HG02943 (cell line): ENCODE results near the gene CCDC24.

Source experiments
- ATAC-seq: cut with Tn5 transposase; IDR thresholded peaks from one replicate; pipeline ENCODE4 v1.9.1; 2021; ENCODE audit warnings: mild to moderate bottlenecking, low read depth, moderate library complexity; ENCODE audit not compliant: unreplicated experiment

Gene CCDC24

DNA sequence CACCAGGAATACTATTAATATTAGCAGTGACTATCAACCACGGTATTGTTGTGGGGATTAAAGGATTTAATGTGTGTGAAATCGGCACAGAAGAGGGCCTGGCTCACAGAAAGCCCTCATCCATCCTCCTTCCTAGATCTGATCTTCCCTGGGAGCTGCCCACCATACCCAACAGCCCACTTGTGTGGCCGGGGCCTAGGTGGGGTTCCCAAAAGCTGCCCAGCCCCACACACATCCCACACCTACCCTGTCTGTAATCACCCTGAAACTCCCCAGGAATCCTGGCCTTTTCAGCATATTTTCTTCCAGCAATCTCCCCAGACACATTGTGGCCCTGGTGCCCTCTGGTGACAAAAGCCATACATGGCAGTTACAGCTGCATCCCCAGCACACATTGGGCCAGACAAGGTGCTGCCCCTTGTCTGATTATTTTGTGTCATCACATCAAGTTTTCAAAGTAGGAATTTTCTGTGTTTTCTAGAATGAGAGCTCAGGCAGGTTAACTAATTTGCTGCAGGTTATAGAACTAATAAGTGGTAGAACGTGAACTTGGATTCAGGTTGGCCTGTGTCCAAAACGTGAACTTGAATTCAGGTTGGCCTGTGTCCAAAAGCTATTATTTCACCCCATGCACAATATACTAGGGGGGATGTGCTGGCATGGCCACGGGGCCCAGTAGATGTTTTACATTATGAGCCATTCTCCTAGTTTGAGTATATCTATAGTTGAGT, 45.2 kb downstream of the CCDC24 start:
- ATAC-seq: no peak

DNA sequence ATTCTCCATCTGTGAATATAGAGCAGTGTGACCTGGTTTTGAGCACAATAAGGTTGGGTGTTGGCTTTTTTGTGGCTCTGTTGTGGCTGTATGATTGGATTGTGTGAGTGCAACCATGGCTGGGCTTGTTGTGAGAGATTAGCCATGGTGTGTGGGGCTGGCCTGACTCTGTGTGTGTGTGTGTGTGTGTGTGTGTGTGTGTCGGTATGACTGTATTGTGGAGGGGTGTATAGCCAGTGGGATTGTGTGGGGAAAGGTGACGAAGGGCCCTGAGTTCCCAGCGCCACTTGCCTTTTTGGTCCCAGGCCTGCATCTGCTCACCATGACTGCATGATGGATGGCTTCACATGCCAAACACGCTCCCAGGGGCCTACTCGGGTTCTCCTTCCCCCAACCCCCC, 45.8 kb downstream of the CCDC24 start:
- ATAC-seq: no peak

DNA sequence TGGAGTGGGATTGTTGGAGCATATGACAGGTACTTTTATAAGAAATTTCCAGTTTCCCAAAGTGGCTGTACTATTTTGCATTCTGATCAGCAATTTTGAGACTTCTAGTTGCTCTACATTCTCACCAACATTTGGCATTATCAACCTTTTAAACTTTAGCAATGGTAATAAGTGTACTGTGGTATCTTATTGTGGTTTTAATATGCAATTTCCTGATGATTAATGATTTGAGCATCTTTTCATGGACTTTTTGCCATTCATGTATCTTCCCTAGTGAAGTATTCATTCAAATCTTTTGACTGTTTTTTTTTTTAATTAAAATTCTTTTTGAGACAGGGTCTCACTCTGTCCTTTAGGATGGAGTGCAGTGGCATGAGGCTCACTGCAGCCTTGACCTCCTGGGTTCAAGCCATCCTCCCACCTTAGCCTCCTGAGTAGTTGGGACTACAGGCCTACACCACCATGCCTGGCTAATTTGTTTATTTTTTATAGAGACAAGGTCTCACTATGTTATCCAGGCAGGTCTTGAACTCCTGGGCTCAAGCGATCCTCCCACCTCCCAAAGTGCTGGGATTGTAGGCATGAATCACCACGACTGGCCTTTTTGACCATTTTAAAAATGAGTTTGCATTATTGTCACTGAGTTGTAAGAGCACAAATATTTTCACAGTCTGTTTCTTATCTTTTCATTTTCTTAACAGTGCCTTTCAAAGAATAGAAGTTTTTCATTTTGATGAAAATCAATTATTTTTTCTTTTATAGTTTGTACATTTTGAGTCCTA, 47.7 kb downstream of the CCDC24 start:
- no peak for ATAC-seq

DNA sequence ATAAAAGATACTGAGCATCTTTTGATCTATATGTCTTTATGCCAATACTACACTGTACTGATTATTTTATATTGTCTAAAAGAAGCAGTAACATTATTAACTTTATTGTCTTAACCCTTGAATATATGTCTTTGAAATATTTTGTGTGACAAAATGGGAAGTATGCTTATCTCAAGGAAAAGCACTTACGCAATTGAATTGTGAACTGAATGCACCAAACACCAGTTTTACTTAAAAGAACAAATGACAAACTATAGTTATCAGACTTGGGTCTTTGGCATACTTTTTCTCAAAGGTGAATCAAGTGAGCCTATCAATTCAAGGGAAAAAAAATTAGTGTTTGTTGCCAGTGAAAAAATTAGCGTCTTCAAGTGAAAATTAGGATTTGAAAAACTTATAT, 49.0 kb downstream of the CCDC24 start:
- ATAC-seq: no peak

DNA sequence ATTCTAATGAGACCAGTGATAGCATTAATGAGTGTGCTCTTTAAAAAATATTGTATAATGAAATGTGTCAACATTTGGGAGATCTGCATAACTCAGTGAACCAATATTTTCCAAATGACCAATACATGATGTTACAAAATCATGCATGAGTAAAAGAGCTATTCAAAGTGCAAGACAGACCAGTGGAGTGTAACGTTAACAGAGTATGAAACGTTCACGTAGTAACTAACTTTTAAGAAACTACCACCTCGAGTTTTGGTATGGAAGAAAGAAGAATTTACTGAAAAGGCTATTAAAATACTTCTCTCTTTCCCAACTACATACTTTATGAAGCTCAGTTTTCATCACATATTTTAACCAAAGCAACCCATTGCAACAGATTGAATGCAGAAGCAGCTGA, 49.4 kb downstream of the CCDC24 start:
- ATAC-seq: no peak

DNA sequence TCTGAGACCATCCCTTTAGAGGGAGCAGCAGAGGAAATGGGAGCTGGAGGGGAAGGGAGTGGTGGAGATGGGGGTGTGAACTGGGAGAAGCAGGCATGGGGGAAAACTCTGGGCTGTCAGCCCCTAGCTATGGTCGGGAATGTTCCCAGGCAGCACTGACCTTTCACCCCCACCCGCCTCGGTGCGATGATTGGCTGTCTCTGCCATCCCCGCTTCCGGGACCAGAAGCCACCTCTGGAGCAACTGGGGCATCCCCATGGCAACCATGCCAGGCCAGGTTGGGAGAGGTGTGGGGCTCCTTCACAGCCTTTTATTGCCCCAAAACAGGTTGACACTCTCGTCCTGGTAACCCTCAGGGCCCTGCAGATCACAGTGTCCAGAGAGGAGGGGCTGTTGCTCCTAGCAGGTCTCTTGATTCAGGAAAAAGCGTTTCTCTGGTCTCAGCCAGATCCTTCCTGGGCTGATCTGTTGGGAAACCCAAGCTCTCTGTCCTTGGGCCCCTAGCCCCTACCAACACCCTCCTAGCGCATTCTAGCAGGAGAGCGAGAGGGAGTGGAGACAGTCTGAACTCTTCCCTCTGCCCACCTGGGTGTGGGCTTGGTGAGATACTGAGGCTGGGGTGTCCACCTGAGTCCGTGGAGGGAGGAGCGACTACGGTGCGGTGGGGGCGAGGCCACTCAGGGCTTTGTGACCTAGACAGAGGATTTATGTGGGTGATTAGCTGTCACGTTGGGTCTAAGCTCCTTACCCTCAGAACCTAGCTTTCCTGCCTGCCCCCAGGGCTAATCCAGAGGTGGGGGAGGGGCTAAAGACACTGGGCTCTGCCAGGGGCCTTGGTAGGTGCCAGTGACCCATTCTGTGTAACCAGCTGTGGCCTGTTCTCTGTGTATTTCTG, 52.0 kb downstream of the CCDC24 start:
- ATAC-seq: no peak

DNA sequence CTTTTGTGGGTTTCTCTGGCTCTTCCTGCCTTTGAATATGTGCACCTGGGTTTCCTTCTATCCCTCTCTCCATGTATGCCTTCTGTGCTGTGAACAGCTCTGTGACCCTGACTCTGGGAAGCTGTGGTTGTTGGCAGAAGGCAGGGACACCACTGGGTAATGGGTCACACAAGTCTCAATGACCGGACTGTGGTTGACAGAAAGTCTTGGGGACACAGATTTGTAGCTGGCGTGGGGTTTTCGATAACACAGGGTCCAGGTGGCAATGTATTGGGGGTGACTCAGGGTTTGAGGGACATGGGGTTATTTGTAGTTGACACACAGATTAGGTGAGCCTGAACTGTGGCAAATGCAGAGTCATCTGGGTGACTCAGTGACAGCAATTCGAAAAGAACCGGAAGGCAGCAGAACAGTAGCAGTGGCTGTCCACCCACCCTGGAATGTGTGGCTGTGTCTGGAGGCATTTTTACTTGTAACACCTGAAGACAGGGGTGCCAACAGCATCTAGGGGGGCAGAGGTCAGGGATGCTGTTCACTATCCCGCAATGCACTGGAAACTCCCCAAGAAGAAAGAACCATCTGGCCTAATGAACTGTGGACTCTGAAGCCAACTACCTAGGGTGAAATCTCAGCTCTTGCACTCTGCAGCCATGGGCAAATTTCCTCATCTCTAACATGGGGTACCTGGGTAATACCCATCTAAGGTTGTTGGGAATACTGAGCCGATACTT, 52.8 kb downstream of the CCDC24 start:
- no peak for ATAC-seq

DNA sequence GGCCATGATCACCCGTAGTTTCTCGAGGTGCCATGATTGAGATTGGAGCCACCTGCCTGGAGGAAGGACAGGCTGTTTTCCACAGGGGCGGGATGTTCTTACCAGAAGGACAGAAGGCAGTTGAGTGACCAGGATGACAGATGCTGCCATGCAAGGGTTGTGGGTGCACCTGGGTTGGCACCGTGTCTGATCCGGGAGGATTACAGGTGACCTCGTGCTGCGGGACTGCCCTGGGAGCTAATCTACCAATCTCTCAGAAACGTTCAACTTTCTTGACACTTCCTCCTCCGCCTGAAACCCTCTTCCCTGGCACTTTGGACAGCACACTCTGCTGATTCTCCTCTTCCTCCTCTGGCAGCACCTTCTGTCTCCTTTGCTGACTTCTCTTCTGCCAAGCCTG, 53.7 kb downstream of the CCDC24 start:
- no peak for ATAC-seq
